ENCODE data around the gene PRR5. TPM values are rescaled to one million over a fixed set of nuclear protein-coding genes. Genes with fewer than 3 reads are reported as not detected.

PRR5 gene, protein sequence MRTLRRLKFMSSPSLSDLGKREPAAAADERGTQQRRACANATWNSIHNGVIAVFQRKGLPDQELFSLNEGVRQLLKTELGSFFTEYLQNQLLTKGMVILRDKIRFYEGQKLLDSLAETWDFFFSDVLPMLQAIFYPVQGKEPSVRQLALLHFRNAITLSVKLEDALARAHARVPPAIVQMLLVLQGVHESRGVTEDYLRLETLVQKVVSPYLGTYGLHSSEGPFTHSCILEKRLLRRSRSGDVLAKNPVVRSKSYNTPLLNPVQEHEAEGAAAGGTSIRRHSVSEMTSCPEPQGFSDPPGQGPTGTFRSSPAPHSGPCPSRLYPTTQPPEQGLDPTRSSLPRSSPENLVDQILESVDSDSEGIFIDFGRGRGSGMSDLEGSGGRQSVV
- 18.2 TPM for total RNA-seq

DNA sequence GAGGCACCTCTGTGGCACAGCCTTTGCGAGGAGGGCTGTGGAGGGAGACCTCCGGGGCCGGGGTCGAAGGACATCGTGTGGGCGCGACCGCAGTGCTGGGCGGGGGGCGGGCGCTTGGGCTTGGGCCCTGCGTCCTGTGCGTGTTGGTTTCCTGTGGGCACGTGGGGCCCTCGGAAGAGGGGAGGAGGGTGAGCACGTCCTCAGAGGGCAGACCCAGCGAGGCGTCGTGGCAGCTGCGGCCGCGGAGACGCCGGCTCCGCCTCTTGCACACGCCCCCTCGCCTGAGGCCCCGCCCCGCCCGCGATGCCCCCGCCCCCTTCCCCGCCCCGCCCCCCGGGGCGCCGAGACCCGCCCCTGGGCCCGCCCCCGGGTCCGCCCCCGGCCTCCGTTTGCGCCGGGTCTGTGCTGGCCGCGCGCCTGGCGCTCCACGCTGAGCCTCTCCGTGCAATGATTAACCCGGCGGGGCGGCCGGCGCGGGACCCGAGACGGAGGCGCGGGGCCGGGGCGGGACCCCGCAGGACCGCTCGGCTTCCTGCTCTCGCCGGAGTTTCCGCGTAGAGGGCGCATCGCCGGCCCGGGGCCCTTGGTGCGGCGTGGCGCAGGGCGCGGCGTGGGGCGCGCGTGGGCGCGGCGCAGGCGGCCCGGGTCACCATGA is at the start of gene PRR5:
Gene PRR5, plus strand, starts transcription at position 381 of the 655 bp plus-strand sequence. Its CDS starts 271 bp downstream, at position 652.

DNA sequence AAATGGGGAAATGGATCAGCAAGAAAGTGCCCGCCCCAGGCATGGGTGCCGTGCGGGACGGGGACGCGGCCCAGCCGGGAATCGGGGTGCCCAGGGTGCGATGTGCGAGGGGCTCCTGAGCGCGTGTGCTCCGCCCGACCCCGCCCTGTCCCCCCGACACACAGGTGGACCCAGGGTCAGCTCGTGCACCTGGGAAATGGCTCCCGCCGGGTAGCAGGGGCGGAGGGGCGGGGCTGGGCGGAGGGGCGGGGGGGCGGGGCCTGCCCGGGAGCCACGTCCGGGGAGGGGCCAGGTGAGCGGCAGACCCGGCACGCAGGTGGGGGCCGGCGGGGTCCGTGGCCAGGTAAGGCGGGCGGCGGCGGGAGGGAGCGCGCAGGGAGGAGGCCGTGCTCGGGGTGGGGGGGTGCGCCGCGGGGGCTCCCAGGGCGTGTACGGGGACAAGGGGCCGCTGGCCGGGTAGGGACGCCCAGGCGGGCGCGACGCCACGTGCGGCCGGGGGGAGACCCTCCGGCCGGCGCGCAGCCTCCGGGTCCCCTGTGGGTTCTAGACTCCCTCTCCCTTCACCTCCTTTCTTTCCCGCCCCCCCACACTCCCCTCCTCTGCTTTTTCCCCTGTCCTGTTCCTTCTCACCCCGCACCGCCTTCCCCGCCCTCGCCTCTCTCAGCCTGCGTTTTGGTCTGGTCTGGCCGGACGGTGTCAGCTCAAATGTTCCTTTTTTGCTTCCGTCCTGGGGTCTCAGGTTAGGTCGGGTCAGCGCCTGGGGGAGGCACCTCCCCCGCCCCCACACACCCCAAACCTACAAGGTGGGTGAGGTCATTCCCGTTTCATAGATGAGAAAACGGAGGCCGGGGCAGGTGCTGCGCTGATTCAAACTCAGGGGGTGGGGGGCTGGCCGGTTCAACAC is 50.5 kb downstream of the PRR5 start, which contains the start of gene ARHGAP8:
Gene ARHGAP8, plus strand, starts transcription at position 291 of the 904 bp plus-strand sequence. CDS start 33,953 bp downstream, outside the sequence.

Other genes with a start within 250 kb of the PRR5 start
- 74.8 TPM for gene RTL6, start 204.0 kb upstream of the PRR5 start, total RNA-seq
- 4.7 TPM for gene ARHGAP8, start 50.4 kb downstream of the PRR5 start, total RNA-seq